Gastrocnemius medialis (tissue), 4 donors: ENCODE data around the gene TRAIP. TPM values are rescaled to one million over a fixed set of nuclear protein-coding genes. Genes with fewer than 3 reads are reported as not detected.
A peak's percentile ranks its signal among the peaks of the same experiment; 100 is the strongest.
"Not testable (repeated sequence)": the region's sequence is repeated elsewhere in the genome, so short reads cannot be mapped to it uniquely, and the experiment has no call there.

Experiments
- ATAC-seq, 2 donors: fragments of 150-250 bp; one replicate each; pipeline ENCODE4 v1.9.1; 2016
- DNase-seq, 2 donors: peaks; one replicate each; pipeline ENCODE4 v3.0.0-alpha.2; 2019
- H3K27ac ChIP-seq, 4 donors: fragments of 200-600 bp; sonication (generic); 1 replicate in 1 of 4; 2 replicates in 3 of 4; pipeline ENCODE4 v1.5.1; 2016 to 2018; ENCODE audit warnings: mild to moderate bottlenecking in 2 of 4, moderate library complexity in 1 of 4
- H3K27me3 ChIP-seq, 3 donors: fragments of 200-600 bp; sonication (generic) in 2 of 3; 1 replicate in 1 of 3; 2 replicates in 2 of 3; pipeline versions ENCODE4 v1.5.1 to v1.6.0; 2016 to 2019; ENCODE audit warnings: mild to moderate bottlenecking in 1 of 3, moderate library complexity in 1 of 3
- H3K36me3 ChIP-seq, 2 donors: fragments of 200-600 bp; sonication (generic) in 1 of 2; one replicate each; pipeline ENCODE4 v1.5.1; 2017 to 2018
- H3K4me1 ChIP-seq, 2 donors: fragments of 200-600 bp; sonication (generic) in 1 of 2; one replicate each; pipeline ENCODE4 v1.5.1; 2016 to 2017; ENCODE audit warnings: mild to moderate bottlenecking in 2 of 2
- H3K4me3 ChIP-seq, 4 donors: fragments of 200-600 bp; sonication (generic) in 3 of 4; 1 replicate in 1 of 4; 2 replicates in 3 of 4; pipeline ENCODE4 v1.5.1; 2016 to 2019; ENCODE audit warnings: mild to moderate bottlenecking in 2 of 4
- H3K9me3 ChIP-seq, 3 donors: fragments of 200-600 bp; sonication (generic) in 2 of 3; 1 replicate in 1 of 3; 2 replicates in 2 of 3; pipeline ENCODE4 v1.5.1; 2016 to 2019
- POLR2A ChIP-seq, 2 donors: fragments of 450-650 bp; IDR thresholded peaks; one replicate each; pipeline ENCODE4 v1.6.1; 2017; ENCODE audit warnings: antibody characterized with exemption in 2 of 2, mild to moderate bottlenecking in 2 of 2, moderate library complexity in 2 of 2
- in situ Hi-C, 4 donors: fragments of 200-750 bp; cut with MboI; loops; one replicate each; pipeline versions ENCODE4 v1.15.0 to v1.8.0; 2017; ENCODE audit warnings: low sequenced_read_pairs in 4 of 4
- intact Hi-C: fragments of 100-400 bp; cut with DNase I; formaldehyde crosslinking; loops from one replicate; pipeline ENCODE4 v1.15.1; 2023; ENCODE audit warnings: low total_unique reads
- total RNA-seq, 4 donors: library from RNA; depleted of rRNA; stranded (reverse); fragments of >200 nt; gene quantifications; one replicate each; pipeline versions ENCODE4 v1.1.0 to v1.2.3, GENCODE V29; 2016
- TF ChIP-seq, protein P1 (sequence below), 5 experiments: fragments of 450-650 bp in 3 of 5; fragments of 200-600 bp in 2 of 5; sonication (generic) in 2 of 5; IDR thresholded peaks in 4 of 5; conservative IDR thresholded peaks in 1 of 5; 1 replicate in 4 of 5; 2 replicates in 1 of 5; pipeline ENCODE4 v1.5.1; 2016 to 2019; ENCODE audit warnings: antibody characterized with exemption in 5 of 5, mild to moderate bottlenecking in 3 of 5, moderate library complexity in 3 of 5

The TRAIP gene
- total RNA-seq, 4 donors from 2014 or later = 0.36 to 4.2 (median 1.1) TPM

DNA sequence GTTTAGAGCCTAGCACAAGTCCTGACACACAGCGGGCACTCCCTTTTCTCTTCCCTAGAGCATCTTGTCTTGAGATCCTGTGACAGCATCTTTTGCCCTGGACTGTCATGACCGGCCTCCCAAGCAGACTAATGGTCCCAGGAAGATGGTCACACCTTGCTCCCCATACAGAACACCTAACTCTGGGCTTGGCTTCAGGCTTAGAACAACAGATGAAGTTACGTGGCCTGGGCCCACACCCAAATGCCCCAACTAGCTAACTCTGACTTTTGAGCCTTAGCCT, 69.2 kb downstream of the TRAIP start:
- H3K4me1 ChIP-seq = peaks cover 10 to 21% of the 10 kb centered on the region in 2 donors
- H3K4me3 ChIP-seq = peak overlapping the region; percentile 56 to 93 (median 80)
- DNase-seq = no peak
- intact Hi-C loops = loop anchor here (2.0 to 10.0 kb wide), 3 partner anchors 62 to 942 kb away; partner anchors contain the start of gene PRKAR2A
- peaks cover 0 to 11% of the 10 kb centered on the region in 2 donors for H3K36me3 ChIP-seq
- H3K27me3 ChIP-seq = no peaks in the 10 kb centered on the region
- in situ Hi-C loops = no loop called here
- no peak for ATAC-seq
- TF ChIP-seq POLR2A (IDR thresholded peaks at IDR 0.05) = no peak
- TF ChIP-seq, protein P1, sequence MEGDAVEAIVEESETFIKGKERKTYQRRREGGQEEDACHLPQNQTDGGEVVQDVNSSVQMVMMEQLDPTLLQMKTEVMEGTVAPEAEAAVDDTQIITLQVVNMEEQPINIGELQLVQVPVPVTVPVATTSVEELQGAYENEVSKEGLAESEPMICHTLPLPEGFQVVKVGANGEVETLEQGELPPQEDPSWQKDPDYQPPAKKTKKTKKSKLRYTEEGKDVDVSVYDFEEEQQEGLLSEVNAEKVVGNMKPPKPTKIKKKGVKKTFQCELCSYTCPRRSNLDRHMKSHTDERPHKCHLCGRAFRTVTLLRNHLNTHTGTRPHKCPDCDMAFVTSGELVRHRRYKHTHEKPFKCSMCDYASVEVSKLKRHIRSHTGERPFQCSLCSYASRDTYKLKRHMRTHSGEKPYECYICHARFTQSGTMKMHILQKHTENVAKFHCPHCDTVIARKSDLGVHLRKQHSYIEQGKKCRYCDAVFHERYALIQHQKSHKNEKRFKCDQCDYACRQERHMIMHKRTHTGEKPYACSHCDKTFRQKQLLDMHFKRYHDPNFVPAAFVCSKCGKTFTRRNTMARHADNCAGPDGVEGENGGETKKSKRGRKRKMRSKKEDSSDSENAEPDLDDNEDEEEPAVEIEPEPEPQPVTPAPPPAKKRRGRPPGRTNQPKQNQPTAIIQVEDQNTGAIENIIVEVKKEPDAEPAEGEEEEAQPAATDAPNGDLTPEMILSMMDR (IDR thresholded peaks at IDR 0.05 in 4 of 5, conservative IDR thresholded peaks at IDR 0.05 in 1 of 5) = no peak
- H3K9me3 ChIP-seq = no peaks in the 10 kb centered on the region
- peak overlapping the region; percentile 90 to 97 (median 94) for H3K27ac ChIP-seq

DNA sequence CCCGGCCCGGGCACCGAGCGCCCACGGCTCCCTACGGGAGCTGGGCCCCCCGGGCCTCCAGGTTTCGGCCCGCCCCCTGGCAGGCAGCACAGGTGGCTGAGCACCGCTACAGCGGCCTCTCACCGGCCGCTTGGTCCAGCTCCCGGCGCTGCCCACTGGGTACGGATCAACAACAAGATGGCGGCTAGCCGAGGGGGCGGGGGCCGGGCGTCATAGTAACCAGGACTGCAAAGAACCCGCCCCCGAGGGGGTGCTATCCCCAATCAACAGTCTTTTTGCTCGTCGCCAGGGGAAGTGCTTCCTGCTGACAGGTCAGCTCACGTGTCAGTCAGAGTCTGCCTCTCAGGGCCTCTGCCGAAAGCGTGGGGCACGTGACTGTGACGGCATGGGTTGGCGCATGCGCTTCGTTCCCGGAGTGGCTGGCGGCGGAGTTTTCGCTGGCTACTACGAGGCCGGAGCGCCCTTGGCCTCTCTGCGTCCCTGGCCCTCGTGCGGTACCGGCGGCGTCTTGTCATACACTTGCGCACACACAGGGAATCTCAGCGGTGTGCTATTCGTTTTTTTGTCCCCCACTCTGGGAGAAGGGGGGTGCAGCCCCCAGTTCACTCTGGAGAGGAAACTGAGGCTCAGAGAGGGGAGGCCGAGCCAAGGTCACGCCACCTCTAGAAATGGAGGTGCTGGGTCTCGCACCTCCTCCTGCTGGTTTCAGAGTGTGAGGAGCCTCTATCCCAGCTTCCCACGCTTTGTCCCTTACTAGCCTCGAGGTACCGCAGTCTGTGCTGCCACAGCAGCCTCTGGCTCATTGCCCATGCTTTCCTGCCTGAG, 69.8 kb downstream of the TRAIP start, which contains the start of gene IP6K1:
TSS of gene IP6K1 (minus strand) at position 186 of the 825 bp plus-strand sequence. CDS start 38,502 bp downstream, outside the sequence.
- peaks cover 0 to 11% of the 10 kb centered on the region in 2 donors for H3K36me3 ChIP-seq
- peak within 1 kb of the TSS; percentile 90 to 97 (median 94) for H3K27ac ChIP-seq
- ATAC-seq = peak; percentile 99 to 100
- in situ Hi-C loops (no loop called here), intact Hi-C loops (loop anchor here (1.0 to 10.0 kb wide), 4 partner anchors 19 to 942 kb away; partner anchors contain the start of gene PRKAR2A)
- H3K27me3 ChIP-seq = no peaks in the 10 kb centered on the region
- no peaks in the 10 kb centered on the region for H3K9me3 ChIP-seq
- H3K4me3 ChIP-seq = peak within 1 kb of the TSS; percentile 77 to 93 (median 86)
- TF ChIP-seq, protein P1 (IDR thresholded peaks at IDR 0.05 in 4 of 5, conservative IDR thresholded peaks at IDR 0.05 in 1 of 5) = no peak
- TF ChIP-seq POLR2A (IDR thresholded peaks at IDR 0.05) = peak; percentile 60 to 79
- H3K4me1 ChIP-seq = peaks cover 10 to 21% of the 10 kb centered on the region in 2 donors
- peak; percentile 100 for DNase-seq

DNA sequence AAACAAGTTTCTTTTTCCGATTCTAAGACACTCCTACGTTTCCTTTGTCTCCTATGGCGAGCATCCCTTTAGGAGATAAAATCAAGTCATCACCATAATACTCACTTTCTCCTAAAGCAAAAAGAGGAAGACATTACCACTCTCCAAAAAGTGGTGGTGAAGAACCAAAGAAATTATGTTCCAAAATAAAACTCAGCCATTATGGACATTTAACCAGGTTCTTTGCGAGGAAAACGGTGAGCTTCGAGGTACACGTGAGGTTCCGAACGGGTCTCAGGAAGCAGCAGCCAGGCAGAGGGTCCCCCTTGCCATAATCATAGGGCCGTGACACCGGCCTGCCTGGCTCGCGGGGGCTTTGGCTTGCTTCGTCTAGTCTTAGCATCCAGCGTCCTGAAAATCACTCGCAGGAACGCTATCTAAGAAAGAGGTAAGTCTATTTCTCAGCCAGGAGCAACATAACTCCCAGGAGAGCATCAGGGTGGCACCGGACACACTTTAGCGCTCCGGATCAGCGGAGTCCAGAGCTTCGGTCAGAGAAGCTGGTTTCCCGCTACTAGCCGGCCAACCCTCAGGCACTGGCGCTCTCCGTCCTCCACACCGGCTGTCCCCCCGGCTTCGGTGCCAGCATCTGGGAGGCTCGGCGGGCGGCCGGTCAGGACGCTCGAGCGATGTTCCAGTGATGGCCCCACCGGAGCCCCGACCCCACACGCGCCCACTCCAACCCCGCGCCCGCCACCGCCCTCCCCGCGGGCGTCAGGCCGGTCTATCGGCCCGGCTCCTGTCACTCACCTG, 70.6 kb downstream of the TRAIP start:
- ATAC-seq = peak; percentile 59 to 65
- in situ Hi-C loops = no loop called here

DNA sequence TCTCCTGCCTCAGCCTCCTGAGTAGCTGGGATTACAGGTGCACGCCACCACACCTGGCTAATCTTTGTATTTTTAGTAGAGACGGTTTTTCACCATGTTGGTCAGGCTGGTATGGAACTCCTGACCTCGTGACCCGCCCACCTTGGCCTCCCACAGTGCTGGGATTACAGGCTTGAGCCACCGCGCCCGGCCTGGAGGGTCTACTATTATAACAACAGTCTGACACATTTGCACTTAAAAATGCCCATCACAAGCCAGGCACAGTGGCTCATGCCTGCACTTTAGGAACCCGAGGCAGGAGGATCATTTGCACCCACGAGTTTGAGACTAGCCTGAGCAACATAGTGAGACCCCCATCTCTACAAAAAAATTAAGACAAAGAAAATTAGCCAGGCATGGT, 74.1 kb downstream of the TRAIP start:
- DNase-seq, H3K4me3 ChIP-seq, in situ Hi-C loops, H3K27me3 ChIP-seq, H3K27ac ChIP-seq, ATAC-seq, H3K9me3 ChIP-seq: not testable (repeated sequence)
- intact Hi-C loops = loop anchor here (10.0 kb wide), 1 partner anchor 937 kb away; the partner anchor contains the start of gene PRKAR2A
- Histone ChIP-seq H3K36me3 (peaks cover 0 to 15% of the 10 kb centered on the region in 2 donors), H3K4me1 (peaks cover 26% of the 10 kb centered on the region in 2 donors)

More for the DNA sequence above, 70.6 kb downstream of the TRAIP start:
- Histone ChIP-seq H3K27me3 (no peaks in the 10 kb centered on the region), H3K9me3 (no peaks in the 10 kb centered on the region), H3K4me3 (peak overlapping the region; percentile 77 to 93 (median 86)), H3K27ac (peak overlapping the region; percentile 90 to 97 (median 94)), H3K36me3 (peaks cover 0 to 11% of the 10 kb centered on the region in 2 donors), H3K4me1 (peaks cover 15 to 21% of the 10 kb centered on the region in 2 donors)
- TF ChIP-seq, protein P1 (IDR thresholded peaks at IDR 0.05 in 4 of 5, conservative IDR thresholded peaks at IDR 0.05 in 1 of 5) = no peak
- no peak for TF ChIP-seq POLR2A (IDR thresholded peaks at IDR 0.05)
- intact Hi-C loops = loop anchor here (1.0 to 10.0 kb wide), 4 partner anchors 20 to 941 kb away; partner anchors contain the start of gene PRKAR2A
- peak in 1 of 2 donors; percentile 28 for DNase-seq
